Heart left ventricle (tissue), 16 donors: ENCODE data around the gene NAALADL1. TPM values are rescaled to one million over a fixed set of nuclear protein-coding genes. Genes with fewer than 3 reads are reported as not detected.
A peak's percentile ranks its signal among the peaks of the same experiment; 100 is the strongest.

ENCODE experiments used
- ATAC-seq, 4 donors: fragments of 200-7000 bp; cut with Tn5 transposase; one replicate each; pipeline ENCODE4 v1.9.1; 2020 to 2022; ENCODE audit warnings: moderate library complexity in 4 of 4, mild to moderate bottlenecking in 3 of 4, moderate number of reproducible peaks in 1 of 4
- DNase-seq, 5 donors: peaks; one replicate each; pipeline ENCODE4 v3.0.0-alpha.2; 2020
- H3K27ac ChIP-seq, 12 donors: fragments of 200-600 bp; sonication (generic) in 4 of 12; one replicate each; pipeline versions ENCODE4 v1.5.0 to v1.8.0; 2016 to 2022; ENCODE audit warnings: mild to moderate bottlenecking in 2 of 12
- H3K27me3 ChIP-seq, 9 donors: fragments of 200-600 bp; sonication (generic) in 2 of 9; one replicate each; pipeline versions ENCODE4 v1.5.1 to v1.8.0; 2016 to 2022; ENCODE audit warnings: mild to moderate bottlenecking in 3 of 9
- H3K36me3 ChIP-seq, 9 donors: fragments of 200-600 bp; sonication (generic) in 2 of 9; one replicate each; pipeline versions ENCODE4 v1.5.0 to v1.8.0; 2018 to 2022; ENCODE audit warnings: mild to moderate bottlenecking in 2 of 9
- H3K4me1 ChIP-seq, 12 donors: fragments of 200-600 bp; sonication (generic) in 4 of 12; one replicate each; pipeline versions ENCODE4 v1.5.0 to v1.8.0; 2016 to 2022; ENCODE audit warnings: mild to moderate bottlenecking in 3 of 12
- H3K4me3 ChIP-seq, 12 donors: fragments of 200-600 bp; sonication (generic) in 4 of 12; one replicate each; pipeline versions ENCODE4 v1.5.0 to v1.8.0; 2017 to 2022; ENCODE audit warnings: mild to moderate bottlenecking in 9 of 12, moderate library complexity in 4 of 12
- H3K9me3 ChIP-seq, 12 donors: fragments of 200-600 bp; sonication (generic) in 4 of 12; one replicate each; pipeline versions ENCODE4 v1.5.0 to v1.8.0; 2016 to 2022; ENCODE audit warnings: mild to moderate bottlenecking in 1 of 12
- CTCF ChIP-seq, 12 donors: fragments of 200-600 bp; sonication (generic) in 4 of 12; IDR thresholded peaks; one replicate each; pipeline versions ENCODE4 v1.5.0 to v1.8.0; 2018 to 2022; ENCODE audit warnings: antibody characterized with exemption in 12 of 12, mild to moderate bottlenecking in 5 of 12
- POLR2A ChIP-seq, 2 donors: fragments of 450-650 bp; IDR thresholded peaks; one replicate each; pipeline ENCODE4 v1.6.1; 2017; ENCODE audit warnings: antibody characterized with exemption in 2 of 2, mild to moderate bottlenecking in 2 of 2, moderate library complexity in 2 of 2
- WGBS, 4 donors: extraction: QIAGEN DNeasy Blood & Tissue Kit in 2 of 4; methylation state at CpG; one replicate each; pipeline versions ENCODE4 v1.1.5 to v1.1.7; 2013 to 2018; 5-methylcytosine and 5-hydroxymethylcytosine counted together
- intact Hi-C, 10 donors: fragments of 100-400 bp; cut with DNase I; formaldehyde crosslinking; loops; one replicate each; pipeline versions ENCODE4 v1.11.1 to v1.14.2; 2022
- polyA plus RNA-seq, 2 donors: library from polyadenylated mRNA; stranded (reverse); fragments of 200-250 nt; gene quantifications; one replicate each; pipeline ENCODE4 v1.2.3, GENCODE V29; 2013
- total RNA-seq, 9 donors: library from RNA; depleted of rRNA in 2 of 9; stranded (reverse); fragments of >200 nt in 2 of 9; fragmentation: NEBNext Ultra II Directional in 3 of 9; extraction: Animal tissue kit (Norgen Biotek cat#: 25700) in 3 of 9; gene quantifications; one replicate each; pipeline versions ENCODE4 v1.1.0 to v1.2.4, GENCODE V29; 2016 to 2023
- donor health status: ischemic (EF 13 %, LVEDD 7.1; RV severe dilation, severe dysfunction).
- donor health status: healthy with polysubstance abuse.
- donor health status: DM: no; HTN: yes; CAD: no.
- donor health status: DM: no; HTN: no; CAD: no.
- donor health status: ischemic (EF 25% LVEDD 6.9; RV normal size, moderate dysfunction).
- donor health status: ischemic (EF 25% LVEDD 5.7; RV mildly dilated, moderate dysfunction).
- donor health status: healthy.
- donor health status: DM: yes; HTN: yes; CAD: no.
- donor health status: ischemic (EF 35%, LVEDD 5.7; RV mildly dilated, moderate dysfunction).
- donor health status: nonischemic (EF 11% LVEDD 7.7; RV severe dilation, severe dysfunction).
- donor health status: DM: yes; HTN: yes; CAD: no.
- donor health status: PGD.
- donor health status: ischemic (EF 29% LVEDD 5.4; RV normal size, mild dysfunction).
- donor health status: nonischemic (EF 23%, LVEDD 6.1; RV moderate dilation, normal function).

NAALADL1 gene
- total and polyA plus RNA-seq, 11 donors = 2.6 to 7.4 (median 3.4) TPM

GRCh38 chr11:65017937-65018336 lies 40.4 kb downstream of the NAALADL1 start:
- no peak for DNase-seq
- ATAC-seq = no peak
- no peak for TF ChIP-seq POLR2A (IDR thresholded peaks at IDR 0.05)
- Histone ChIP-seq H3K27me3 (no peaks in the 10 kb centered on the region), H3K4me1 (peaks cover 0 to 28% (median 14%) of the 10 kb centered on the region in 12 donors), H3K9me3 (no peaks in the 10 kb centered on the region), H3K36me3 (peaks cover 0 to 48% (median 43%) of the 10 kb centered on the region in 9 donors), H3K27ac (no peak overlapping the region), H3K4me3 (no peak overlapping the region)
- intact Hi-C loops = loop anchor here in 9 of 10 donors (2.0 to 10.0 kb wide), 7 partner anchors 67 to 644 kb away; partner anchors contain the start of genes CDC42BPG (in 6 of the 9), PPP2R5B (in 3 of the 9), CDCA5 (in 2 of the 9) and TM7SF2 (in 2 of the 9)
- 94 to 98% (median 97%) methylated on average over 6 of the region's 6 CpGs for WGBS, 4 donors

GRCh38 chr11:65016705-65017104 lies 41.6 kb downstream of the NAALADL1 start:
- DNase-seq = no peak
- 79 to 86% (median 85%) methylated on average over 4 of the region's 4 CpGs for WGBS, 4 donors
- Histone ChIP-seq H3K27ac (no peak overlapping the region), H3K27me3 (no peaks in the 10 kb centered on the region), H3K4me1 (peaks cover 0 to 30% (median 14%) of the 10 kb centered on the region in 12 donors), H3K9me3 (no peaks in the 10 kb centered on the region), H3K36me3 (peaks cover 0 to 41% (median 33%) of the 10 kb centered on the region in 9 donors), H3K4me3 (no peak overlapping the region)
- no peak for ATAC-seq
- intact Hi-C loops = loop anchor here in 9 of 10 donors (2.0 to 10.0 kb wide), 7 partner anchors 68 to 646 kb away; partner anchors contain the start of genes CDC42BPG (in 6 of the 9), PPP2R5B (in 3 of the 9), CDCA5 (in 2 of the 9) and TM7SF2 (in 2 of the 9)
- no peak for TF ChIP-seq POLR2A (IDR thresholded peaks at IDR 0.05)
- no peak for TF ChIP-seq CTCF (IDR thresholded peaks at IDR 0.05)

- Histone ChIP-seq H3K27ac (peak overlapping the region; percentile 92 to 100 (median 99)), H3K9me3 (no peaks in the 10 kb centered on the region), H3K36me3 (peaks cover 0 to 22% (median 14%) of the 10 kb centered on the region in 9 donors), H3K4me3 (peak overlapping the region; percentile 61 to 89 (median 80)), H3K27me3 (no peaks in the 10 kb centered on the region), H3K4me1 (peaks cover 0 to 30% (median 14%) of the 10 kb centered on the region in 12 donors)
- WGBS, 4 donors = 30 to 92% (median 36%) methylated on average over 8 to 23 of the region's 23 CpGs
- no peak for DNase-seq
- no peak for TF ChIP-seq POLR2A (IDR thresholded peaks at IDR 0.05)
- TF ChIP-seq CTCF (IDR thresholded peaks at IDR 0.05) = no peak
- no peak for ATAC-seq
- intact Hi-C loops = loop anchor here (1.0 to 10.0 kb wide), 17 partner anchors 13 to 648 kb away; partner anchors contain the start of genes CDC42BPG (in 5 of the 10), PPP2R5B (in 5 of the 10), ZNHIT2 (in 5 of the 10) and CDCA5 (in 4 of the 10)
Measured at GRCh38 chr11:65014726-65015227, 43.6 kb downstream of the NAALADL1 start.

- peak; percentile 85 to 95 (median 94) for ATAC-seq
Measured at GRCh38 chr11:65013888-65014725, 44.2 kb downstream of the NAALADL1 start, which contains the start of gene ARL2. ARL2 (plus strand) TSS chr11:65014160; CDS start chr11:65014208, 48 bp downstream.

More at GRCh38 chr11:65013888-65014725, 44.2 kb downstream of the NAALADL1 start, which contains the start of gene ARL2:
- TF ChIP-seq POLR2A (IDR thresholded peaks at IDR 0.05) (peak in 1 of 2 donors; percentile 26), CTCF (IDR thresholded peaks at IDR 0.05) (peak; percentile 63 to 89 (median 78))
- peak; percentile 95 to 96 (median 95) for DNase-seq
- peak within 1 kb of the TSS; percentile 61 to 89 (median 80) for H3K4me3 ChIP-seq
- H3K36me3 ChIP-seq = peaks cover 0 to 17% (median 9%) of the 10 kb centered on the region in 9 donors
- 0 to 1% (median 0%) methylated on average over 27 to 96 of the region's 96 CpGs for WGBS, 4 donors
- no peaks in the 10 kb centered on the region for H3K9me3 ChIP-seq
- peak within 1 kb of the TSS; percentile 92 to 100 (median 99) for H3K27ac ChIP-seq
- intact Hi-C loops = loop anchor here (1.0 to 10.0 kb wide), 16 partner anchors 13 to 169 kb away; partner anchors contain the start of genes PPP2R5B (in 5 of the 10), ZNHIT2 (in 5 of the 10), CDC42BPG (in 4 of the 10) and CDCA5 (in 4 of the 10)
- no peaks in the 10 kb centered on the region for H3K27me3 ChIP-seq
- peaks cover 0 to 30% (median 14%) of the 10 kb centered on the region in 12 donors for H3K4me1 ChIP-seq
